GM12891 (cell line): ENCODE results near the gene RSAD1.

Experiments
- POLR2A ChIP-seq: IDR thresholded peaks from 2 replicates; pipeline ENCODE4 v1.6.1; 2011; ENCODE audit warnings: low read depth, low read length, control low read depth
- POLR2AphosphoS5 ChIP-seq: IDR thresholded peaks from 2 replicates; pipeline ENCODE4 v1.6.1; 2011; ENCODE audit warnings: low read depth, low read length, control low read depth

GRCh38 chr17:50437409-50437808, 41.3 kb upstream of the RSAD1 start:
- no peak for TF ChIP-seq POLR2AphosphoS5
- TF ChIP-seq POLR2A: no peak
